ENCODE results near the gene ZNF286A.
"Not testable (repeated sequence)": the region's sequence is repeated elsewhere in the genome, so short reads cannot be mapped to it uniquely, and the experiment has no call there.

Gene ZNF286A

GRCh38 chr17:15699413-15699924 lies at the start of gene ZNF286A:
Gene ZNF286A (plus strand): TSS chr17:15699752. CDS start chr17:15700330, 578 bp downstream.
- in situ Hi-C loops (cut with MboI; ENCODE audit: low sequenced_read_pairs, unreplicated experiment), result not testable (repeated sequence)
- peak; percentile 93 for DNase-seq (ENCODE audit: low spot score)

GRCh38 chr17:15649861-15650421 lies 49.6 kb upstream of the ZNF286A start:
- in situ Hi-C loops (cut with MboI; ENCODE audit: low sequenced_read_pairs, unreplicated experiment), result no loop called here
- DNase-seq (ENCODE audit: low spot score), result no peak
- TF ChIP-seq CTCF (IDR thresholded peaks at IDR 0.05; ENCODE audit: borderline replicate concordance, control extremely low read depth, extremely low read depth, insufficient read depth, missing control alignments), result no peak

- in situ Hi-C loops (cut with MboI; ENCODE audit: low sequenced_read_pairs, unreplicated experiment), result no loop called here
- no peak for TF ChIP-seq CTCF (IDR thresholded peaks at IDR 0.05; ENCODE audit: borderline replicate concordance, control extremely low read depth, extremely low read depth, insufficient read depth, missing control alignments)
- no peak for DNase-seq (ENCODE audit: low spot score)
These were observed 48.6 kb upstream of the ZNF286A start for GRCh38 chr17:15650741-15651582.

GRCh38 chr17:15651583-15652110 lies 47.9 kb upstream of the ZNF286A start:
- peak; percentile 59 for DNase-seq (ENCODE audit: low spot score)

GRCh38 chr17:15652960-15653359 lies 46.6 kb upstream of the ZNF286A start:
- in situ Hi-C loops (cut with MboI; ENCODE audit: low sequenced_read_pairs, unreplicated experiment), result no loop called here
- DNase-seq (ENCODE audit: low spot score), result no peak
- no peak for TF ChIP-seq CTCF (IDR thresholded peaks at IDR 0.05; ENCODE audit: borderline replicate concordance, control extremely low read depth, extremely low read depth, insufficient read depth, missing control alignments)

More at GRCh38 chr17:15651583-15652110, 47.9 kb upstream of the ZNF286A start:
- in situ Hi-C loops (cut with MboI; ENCODE audit: low sequenced_read_pairs, unreplicated experiment), result no loop called here
- no peak for TF ChIP-seq CTCF (IDR thresholded peaks at IDR 0.05; ENCODE audit: borderline replicate concordance, control extremely low read depth, extremely low read depth, insufficient read depth, missing control alignments)

- in situ Hi-C loops (cut with MboI; ENCODE audit: low sequenced_read_pairs, unreplicated experiment); DNase-seq (ENCODE audit: low spot score): not testable (repeated sequence)
These were observed 45.2 kb upstream of the ZNF286A start for GRCh38 chr17:15654401-15654800.

- TF ChIP-seq CTCF (IDR thresholded peaks at IDR 0.05; ENCODE audit: borderline replicate concordance, control extremely low read depth, extremely low read depth, insufficient read depth, missing control alignments), result no peak
- no peak for DNase-seq (ENCODE audit: low spot score)
- in situ Hi-C loops (cut with MboI; ENCODE audit: low sequenced_read_pairs, unreplicated experiment), result no loop called here
These were observed 44.5 kb upstream of the ZNF286A start for GRCh38 chr17:15654886-15655561.
